HG03575 (cell line): ENCODE results near the gene PHYKPL.
"Not testable (repeated sequence)": the region's sequence is repeated elsewhere in the genome, so short reads cannot be mapped to it uniquely, and the experiment has no call there.

ENCODE experiments used
- ATAC-seq: cut with Tn5 transposase; IDR thresholded peaks from one replicate; pipeline ENCODE4 v1.9.1; 2021; ENCODE audit not compliant: unreplicated experiment, insufficient number of reproducible peaks, low FRiP score; ENCODE audit errors: extremely low read depth

The PHYKPL gene

GRCh38 chr5:178229111-178229510 lies 3.5 kb downstream of the PHYKPL start:
- not testable (repeated sequence) for ATAC-seq

GRCh38 chr5:178228609-178229008 lies 4.0 kb downstream of the PHYKPL start:
- ATAC-seq = no peak

GRCh38 chr5:178227929-178228328 lies 4.7 kb downstream of the PHYKPL start:
- ATAC-seq = no peak

DNA sequence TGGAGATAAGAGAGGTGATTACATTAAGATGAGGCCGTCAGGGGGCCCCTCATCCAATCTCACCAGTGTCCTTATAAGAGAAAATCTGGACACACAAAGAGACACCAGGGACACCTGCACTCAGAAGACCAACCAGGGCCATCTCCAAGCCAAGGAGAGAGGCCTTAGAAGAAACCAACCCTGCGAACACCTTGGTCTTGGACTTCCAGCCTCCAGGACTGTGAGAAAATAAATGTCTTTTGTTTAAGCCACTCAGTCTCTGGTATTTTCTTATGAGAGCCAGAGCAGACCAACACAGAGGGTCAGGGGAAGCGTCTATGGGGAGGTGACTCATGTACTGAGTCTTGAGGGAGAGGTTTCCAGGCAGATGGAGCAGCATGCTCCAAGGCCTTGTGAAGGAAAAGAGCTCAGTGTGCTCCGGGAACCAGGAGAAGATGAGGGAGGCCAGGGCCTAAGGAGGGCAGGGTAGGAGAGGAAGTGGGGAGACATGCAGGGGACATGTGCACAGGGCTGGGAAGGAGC lies 5.4 kb downstream of the PHYKPL start:
- no peak for ATAC-seq

DNA sequence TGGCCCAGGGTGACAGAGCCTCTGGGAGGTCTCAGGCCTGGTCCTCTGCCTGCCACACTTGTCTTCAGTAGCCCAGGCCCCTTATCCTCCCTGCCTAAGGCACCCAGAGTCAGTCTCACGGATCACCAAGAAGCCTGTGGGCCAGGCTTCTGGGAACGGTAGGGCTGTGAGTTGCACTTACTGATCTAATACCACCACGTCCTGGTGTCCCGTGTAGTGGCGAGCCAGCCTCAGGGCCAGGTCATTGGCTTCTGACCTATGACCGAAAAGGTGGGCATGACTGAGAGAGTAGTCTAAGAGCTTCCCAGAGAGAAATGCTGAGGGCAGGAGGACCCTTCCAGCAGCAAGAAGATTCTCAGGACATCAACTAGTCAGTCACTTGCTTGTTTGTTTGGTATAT lies 7.4 kb downstream of the PHYKPL start:
- ATAC-seq = no peak

GRCh38 chr5:178224403-178224802 lies 8.2 kb downstream of the PHYKPL start:
- no peak for ATAC-seq

DNA sequence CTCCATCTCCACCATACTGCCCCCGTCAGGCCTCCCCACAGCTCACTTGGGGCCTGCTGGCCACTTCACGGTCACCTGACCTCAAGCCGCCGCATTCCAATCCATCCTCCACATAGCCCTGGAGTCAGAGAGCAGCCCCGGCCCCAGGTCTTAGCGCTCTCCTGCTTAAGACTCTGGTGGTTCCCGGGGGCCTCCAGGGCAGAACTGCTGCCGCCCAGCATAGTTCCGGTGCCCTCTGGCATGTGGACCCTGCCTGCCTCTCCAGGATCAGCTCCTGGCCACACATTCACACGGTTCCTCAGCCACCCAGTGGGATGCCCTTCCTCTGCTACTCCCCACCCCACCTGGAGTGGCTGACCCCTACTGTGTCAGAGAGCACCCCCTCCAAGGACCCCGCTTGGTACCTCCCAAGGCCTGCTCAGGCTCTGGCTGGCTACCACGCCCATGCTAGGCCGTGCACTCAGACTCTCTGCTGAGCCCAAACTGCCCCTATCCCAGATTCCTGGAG lies 8.7 kb downstream of the PHYKPL start:
- ATAC-seq = no peak

DNA sequence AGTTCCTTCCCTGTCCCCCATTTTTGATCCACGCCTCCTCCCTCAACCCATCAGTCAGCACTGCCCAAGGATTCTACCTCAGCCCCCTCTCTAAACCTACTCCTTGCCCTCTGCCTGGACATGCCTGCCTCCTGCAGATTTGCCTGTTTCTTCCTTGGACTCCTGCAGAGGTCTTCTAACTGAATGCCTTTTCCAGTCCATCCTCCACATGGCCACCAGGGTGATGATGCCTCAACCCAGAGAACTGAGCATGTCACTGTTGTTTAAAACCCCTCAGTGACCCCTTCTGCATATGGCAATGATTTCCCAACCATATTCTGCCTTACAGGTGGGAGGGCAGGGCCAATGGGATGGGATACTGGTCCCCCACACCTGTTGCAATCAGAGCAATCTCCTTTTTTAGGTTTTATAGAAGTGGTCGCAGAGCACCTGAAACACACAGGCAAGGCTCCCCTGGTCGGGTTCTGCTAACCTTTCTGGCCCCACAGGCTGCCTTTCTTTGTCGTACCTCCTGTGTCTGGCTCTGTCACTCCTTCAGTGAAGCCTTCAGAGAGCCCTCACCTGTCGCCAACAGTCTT lies 9.3 kb downstream of the PHYKPL start:
- no peak for ATAC-seq

DNA sequence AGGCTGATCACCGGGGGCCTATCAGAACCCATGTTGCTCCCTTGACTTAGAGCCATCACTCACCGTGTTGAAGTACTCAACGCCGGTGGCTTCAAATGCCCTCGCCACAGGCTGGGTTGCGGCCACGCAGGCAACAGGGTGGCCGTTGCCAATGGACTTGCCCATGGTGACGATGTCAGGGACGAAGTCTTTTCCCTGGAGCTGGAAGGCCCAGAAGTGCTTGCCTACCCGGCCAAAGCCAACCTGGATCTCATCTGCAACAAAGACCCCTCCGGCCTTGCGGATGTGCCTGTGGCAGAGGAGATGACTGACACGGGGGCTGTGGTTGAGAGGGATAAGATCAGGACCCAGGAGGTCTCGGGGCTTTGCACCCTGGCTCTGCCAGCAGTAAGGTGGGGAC lies 10.3 kb downstream of the PHYKPL start:
- no peak for ATAC-seq

DNA sequence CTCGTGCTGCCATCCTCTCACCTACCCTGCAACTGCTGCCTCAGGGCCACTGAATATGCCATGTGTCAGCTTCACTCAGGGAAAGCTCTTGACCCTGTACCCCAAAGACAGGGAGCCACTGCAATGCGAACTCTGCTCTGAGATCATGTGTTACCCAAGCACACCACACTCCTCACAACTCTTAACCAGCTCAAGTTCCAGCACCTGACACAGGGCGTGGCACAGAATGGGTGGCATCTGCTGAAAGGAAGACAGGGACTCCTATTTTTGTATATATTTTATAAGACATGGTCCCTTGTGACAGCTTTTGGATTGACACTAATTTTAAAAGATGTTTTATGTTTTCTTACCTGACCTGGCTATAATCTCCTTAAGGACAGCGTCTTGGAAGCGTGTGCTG lies 10.7 kb downstream of the PHYKPL start:
- ATAC-seq = no peak

DNA sequence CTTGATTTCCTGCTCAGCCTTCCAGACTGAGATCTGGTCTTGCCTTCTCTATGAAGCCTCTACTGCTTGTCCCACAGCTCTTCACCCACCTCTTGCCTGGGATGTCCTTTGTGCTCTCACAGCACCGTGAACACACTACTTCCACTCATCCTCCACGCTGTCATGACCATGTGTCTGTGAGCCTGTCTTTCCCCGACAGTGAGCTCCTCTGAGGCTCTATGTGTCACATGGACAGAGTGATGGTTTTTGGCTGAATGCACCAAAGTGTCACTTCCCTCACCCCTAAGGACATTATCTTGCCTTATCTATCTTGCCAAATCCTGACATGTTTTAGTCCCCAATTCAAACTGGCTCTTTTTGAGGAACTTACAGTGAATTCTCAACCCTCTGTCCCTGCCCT lies 11.3 kb downstream of the PHYKPL start:
- ATAC-seq = no peak

DNA sequence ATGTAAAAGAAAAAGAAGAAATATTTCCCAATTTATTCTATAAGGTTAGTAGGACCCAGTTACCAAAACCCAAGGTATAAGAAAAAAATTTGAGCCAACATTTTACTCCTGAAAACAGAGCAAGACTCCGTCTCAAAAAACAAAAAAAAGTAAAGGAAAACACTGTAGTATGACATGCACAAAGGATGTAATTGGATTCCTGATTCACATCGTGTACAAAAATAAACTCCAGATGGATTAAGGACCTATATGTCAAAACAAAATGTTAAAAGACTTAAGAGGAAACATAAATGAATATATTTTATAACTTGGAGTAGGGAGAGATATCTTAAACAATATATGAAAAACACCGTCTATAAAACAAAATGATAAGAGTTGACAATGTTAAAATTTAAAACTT lies 13.8 kb downstream of the PHYKPL start:
- ATAC-seq = no peak

DNA sequence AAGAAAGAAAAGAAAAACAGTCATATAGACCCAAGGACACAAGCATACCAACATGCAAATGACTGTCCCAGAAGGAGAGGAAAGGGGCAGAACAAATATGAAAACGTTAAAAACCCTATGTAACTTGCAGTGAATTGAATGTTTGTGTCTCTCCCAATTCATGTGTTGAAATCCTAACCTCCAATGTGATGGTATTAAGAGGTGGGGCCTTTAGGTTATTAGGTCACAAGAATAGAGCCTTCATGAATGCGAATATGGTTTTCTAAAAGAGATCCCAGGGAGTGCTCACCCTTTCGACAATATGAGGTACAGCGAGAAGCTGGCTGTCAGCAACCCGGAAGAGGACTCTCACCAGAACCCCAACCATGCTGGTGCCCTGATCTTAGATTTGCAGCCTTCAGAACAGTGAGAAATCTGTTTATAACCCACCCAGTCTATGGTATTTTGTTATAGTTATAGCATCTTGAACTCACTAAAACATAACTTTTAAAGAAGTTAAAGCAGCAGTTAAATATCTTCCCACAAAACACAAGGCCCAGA lies 14.3 kb downstream of the PHYKPL start:
- no peak for ATAC-seq

DNA sequence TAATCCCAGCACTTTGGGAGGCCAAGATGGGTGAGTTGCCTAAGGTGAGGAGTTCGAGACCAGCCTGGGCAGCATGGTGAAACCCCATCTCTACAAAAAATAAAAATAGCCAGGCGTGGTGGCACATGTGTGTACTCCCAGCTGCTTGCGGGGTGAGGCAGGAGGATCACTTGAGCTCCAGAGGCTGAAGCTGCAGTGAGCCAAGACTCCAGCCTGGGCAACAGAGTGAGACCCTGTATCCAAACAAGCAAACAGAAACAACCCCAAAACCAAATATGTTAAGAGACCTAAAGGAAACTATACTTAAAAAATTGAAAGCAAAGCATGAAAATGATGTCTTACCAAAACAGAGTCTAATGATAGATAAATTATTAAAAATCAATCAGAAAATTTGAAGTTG lies 15.8 kb downstream of the PHYKPL start:
- no peak for ATAC-seq

DNA sequence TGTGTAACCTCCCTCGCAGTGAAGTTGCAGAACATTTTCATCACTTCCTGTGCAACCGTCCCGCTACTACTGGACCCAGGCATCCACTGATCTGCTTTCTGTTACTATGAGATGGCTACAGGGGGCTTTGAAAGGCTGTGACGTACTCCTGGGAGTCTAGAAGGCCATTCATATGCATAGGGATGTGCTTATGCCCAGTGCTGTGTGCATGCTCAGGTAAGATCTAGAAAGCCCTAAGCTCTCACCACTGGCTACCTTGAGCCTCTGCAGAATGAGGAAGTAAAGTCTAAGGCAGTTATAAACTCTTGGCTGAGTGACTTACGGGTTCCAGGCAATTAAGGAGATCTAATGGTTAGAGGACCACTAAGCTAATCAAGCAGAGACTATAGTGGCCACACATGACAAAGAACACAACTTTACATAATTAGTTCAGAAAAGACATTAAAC lies 16.5 kb downstream of the PHYKPL start:
- no peak for ATAC-seq

DNA sequence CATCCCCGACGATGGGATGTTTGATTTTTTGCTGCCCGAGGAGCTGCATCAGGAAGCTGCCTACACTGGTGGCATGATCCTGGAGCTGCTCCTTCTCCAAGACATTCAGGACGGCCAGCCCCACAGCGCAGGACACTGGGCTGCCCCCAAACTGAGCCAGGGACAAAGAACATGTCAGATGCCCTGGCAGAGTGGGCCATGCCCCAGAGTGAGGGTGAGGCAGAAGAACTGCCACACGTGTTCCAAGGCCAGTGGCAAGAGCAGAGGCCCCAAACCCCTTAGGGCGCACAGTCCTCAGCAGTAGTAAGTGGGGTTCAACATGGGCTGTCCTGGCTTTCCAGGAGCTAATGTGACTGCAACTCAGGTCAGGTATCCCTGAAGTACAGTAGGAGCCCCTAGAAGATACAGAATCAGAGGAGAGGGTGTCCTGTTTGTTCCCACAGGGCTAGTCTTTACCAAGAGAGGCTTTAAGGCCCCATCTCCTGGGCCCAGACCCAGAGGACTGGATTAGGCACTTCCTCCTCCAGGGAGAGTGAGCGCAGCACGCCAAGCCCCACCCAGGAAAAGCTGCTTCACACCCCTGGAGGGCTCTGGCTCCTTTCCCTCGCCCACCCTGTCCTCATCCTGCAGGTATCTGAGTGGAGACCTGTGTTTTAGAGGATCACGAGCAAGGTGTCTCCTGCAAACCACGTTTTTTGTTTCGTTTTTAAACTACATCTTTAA lies 17.2 kb downstream of the PHYKPL start:
- ATAC-seq = no peak

DNA sequence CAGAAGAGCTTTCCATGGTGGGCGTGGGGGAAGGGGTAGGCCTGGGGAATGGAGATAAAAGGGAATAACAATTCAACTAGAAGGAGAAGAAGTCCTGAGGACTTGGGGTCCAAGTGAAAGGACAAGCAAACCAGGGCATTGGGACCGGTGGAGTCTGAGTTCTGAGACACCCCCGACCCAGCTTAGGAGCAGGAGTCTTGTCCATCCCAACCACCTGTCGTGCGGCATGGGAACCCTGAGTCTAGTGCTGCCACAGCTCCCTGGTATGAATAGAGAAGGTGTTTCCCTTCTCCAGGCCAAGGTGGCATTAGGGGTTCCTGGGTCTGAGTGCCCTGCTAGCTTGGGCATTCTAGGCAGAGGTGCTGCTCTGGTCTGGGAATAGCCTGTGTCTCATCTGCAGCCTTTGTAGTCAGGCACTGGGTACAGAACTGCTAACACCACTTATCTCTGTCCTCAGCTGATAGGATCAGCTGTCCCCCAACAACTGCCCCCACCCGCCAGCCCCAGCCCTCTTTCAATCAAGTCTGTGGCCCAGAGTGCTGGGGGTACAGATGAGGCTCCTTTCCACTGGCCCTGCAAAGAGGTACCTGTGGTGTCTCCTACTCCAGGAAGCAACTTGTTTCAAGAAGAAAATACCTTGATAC lies 18.3 kb downstream of the PHYKPL start:
- ATAC-seq = no peak

GRCh38 chr5:178213748-178214151 lies 18.9 kb downstream of the PHYKPL start:
- no peak for ATAC-seq

GRCh38 chr5:178213003-178213461 lies 19.6 kb downstream of the PHYKPL start:
- ATAC-seq = no peak
